Gastrocnemius medialis (tissue), 4 donors: ENCODE results near the gene EPHB2. TPM values are rescaled to one million over a fixed set of nuclear protein-coding genes. Genes with fewer than 3 reads are reported as not detected.

ENCODE experiments used
- ATAC-seq, 2 donors: fragments of 150-250 bp; one replicate each; pipeline ENCODE4 v1.9.1; 2016
- DNase-seq, 2 donors: peaks; one replicate each; pipeline ENCODE4 v3.0.0-alpha.2; 2019
- H3K27ac ChIP-seq, 4 donors: fragments of 200-600 bp; sonication (generic); 1 replicate in 1 of 4; 2 replicates in 3 of 4; pipeline ENCODE4 v1.5.1; 2016 to 2018; ENCODE audit warnings: mild to moderate bottlenecking in 2 of 4, moderate library complexity in 1 of 4
- H3K27me3 ChIP-seq, 3 donors: fragments of 200-600 bp; sonication (generic) in 2 of 3; 1 replicate in 1 of 3; 2 replicates in 2 of 3; pipeline versions ENCODE4 v1.5.1 to v1.6.0; 2016 to 2019; ENCODE audit warnings: mild to moderate bottlenecking in 1 of 3, moderate library complexity in 1 of 3
- H3K36me3 ChIP-seq, 2 donors: fragments of 200-600 bp; sonication (generic) in 1 of 2; one replicate each; pipeline ENCODE4 v1.5.1; 2017 to 2018
- H3K4me1 ChIP-seq, 2 donors: fragments of 200-600 bp; sonication (generic) in 1 of 2; one replicate each; pipeline ENCODE4 v1.5.1; 2016 to 2017; ENCODE audit warnings: mild to moderate bottlenecking in 2 of 2
- H3K4me3 ChIP-seq, 4 donors: fragments of 200-600 bp; sonication (generic) in 3 of 4; 1 replicate in 1 of 4; 2 replicates in 3 of 4; pipeline ENCODE4 v1.5.1; 2016 to 2019; ENCODE audit warnings: mild to moderate bottlenecking in 2 of 4
- H3K9me3 ChIP-seq, 3 donors: fragments of 200-600 bp; sonication (generic) in 2 of 3; 1 replicate in 1 of 3; 2 replicates in 2 of 3; pipeline ENCODE4 v1.5.1; 2016 to 2019
- POLR2A ChIP-seq, 2 donors: fragments of 450-650 bp; IDR thresholded peaks; one replicate each; pipeline ENCODE4 v1.6.1; 2017; ENCODE audit warnings: antibody characterized with exemption in 2 of 2, mild to moderate bottlenecking in 2 of 2, moderate library complexity in 2 of 2
- in situ Hi-C, 4 donors: fragments of 200-750 bp; cut with MboI; loops; one replicate each; pipeline versions ENCODE4 v1.15.0 to v1.8.0; 2017; ENCODE audit warnings: low sequenced_read_pairs in 4 of 4
- intact Hi-C: fragments of 100-400 bp; cut with DNase I; formaldehyde crosslinking; loops from one replicate; pipeline ENCODE4 v1.15.1; 2023; ENCODE audit warnings: low total_unique reads
- total RNA-seq, 4 donors: library from RNA; depleted of rRNA; stranded (reverse); fragments of >200 nt; gene quantifications; one replicate each; pipeline versions ENCODE4 v1.1.0 to v1.2.3, GENCODE V29; 2016
- TF ChIP-seq, protein P1 (sequence below), 5 experiments: fragments of 450-650 bp in 3 of 5; fragments of 200-600 bp in 2 of 5; sonication (generic) in 2 of 5; IDR thresholded peaks in 4 of 5; conservative IDR thresholded peaks in 1 of 5; 1 replicate in 4 of 5; 2 replicates in 1 of 5; pipeline ENCODE4 v1.5.1; 2016 to 2019; ENCODE audit warnings: antibody characterized with exemption in 5 of 5, mild to moderate bottlenecking in 3 of 5, moderate library complexity in 3 of 5

Gene EPHB2
- total RNA-seq, 4 donors from 2014 or later = 0.07 to 0.58 (median 0.24) TPM; not detected in 1

DNA sequence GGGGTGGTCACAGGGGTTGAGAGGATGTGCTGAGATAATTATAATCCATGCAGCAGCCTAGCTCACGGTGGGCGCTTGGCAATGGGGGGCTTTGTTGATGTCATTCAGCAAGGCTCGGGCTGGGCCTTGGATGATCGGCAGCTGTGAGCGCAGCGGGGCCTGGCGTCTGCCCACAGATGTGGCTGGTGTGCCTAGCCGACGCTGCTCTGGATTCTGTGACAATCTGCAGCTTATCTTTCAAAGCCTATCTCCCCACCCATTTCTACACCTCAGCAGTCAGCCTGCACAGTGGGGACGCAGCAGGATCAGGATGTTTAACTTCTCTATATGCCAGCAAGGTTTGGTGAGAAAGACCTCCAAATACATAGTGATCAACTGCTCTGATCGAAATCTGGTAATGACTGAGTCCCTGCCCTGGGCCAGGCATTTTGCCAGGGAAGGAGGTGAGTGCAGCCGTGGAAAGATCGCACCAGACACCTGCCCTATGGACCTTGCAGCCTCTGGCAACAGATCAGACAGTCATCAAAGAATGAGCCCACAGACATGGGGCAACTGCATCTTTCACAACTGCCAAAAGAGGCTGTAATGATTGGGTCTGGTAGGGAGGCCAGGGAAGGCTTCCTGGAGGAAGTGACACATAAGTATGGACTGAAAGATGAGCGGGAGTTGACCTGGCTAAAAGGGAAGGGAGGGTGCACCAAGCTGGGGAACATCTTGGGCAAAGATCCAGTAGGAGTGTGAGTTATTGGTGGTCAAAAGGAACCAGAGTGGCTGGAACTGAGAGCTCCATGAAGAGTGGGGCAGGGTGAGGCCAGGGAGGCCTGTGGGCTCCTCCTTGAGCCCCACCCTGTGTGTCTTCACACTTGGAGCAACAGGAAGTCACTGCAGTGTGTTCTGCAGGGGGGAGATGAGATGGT lies 35.3 kb downstream of the EPHB2 start:
- no peaks in the 10 kb centered on the region for H3K36me3 ChIP-seq
- ATAC-seq = no peak
- intact Hi-C loops = no loop called here
- DNase-seq = no peak
- no peaks in the 10 kb centered on the region for H3K4me1 ChIP-seq
- in situ Hi-C loops = no loop called here
- TF ChIP-seq, protein P1, sequence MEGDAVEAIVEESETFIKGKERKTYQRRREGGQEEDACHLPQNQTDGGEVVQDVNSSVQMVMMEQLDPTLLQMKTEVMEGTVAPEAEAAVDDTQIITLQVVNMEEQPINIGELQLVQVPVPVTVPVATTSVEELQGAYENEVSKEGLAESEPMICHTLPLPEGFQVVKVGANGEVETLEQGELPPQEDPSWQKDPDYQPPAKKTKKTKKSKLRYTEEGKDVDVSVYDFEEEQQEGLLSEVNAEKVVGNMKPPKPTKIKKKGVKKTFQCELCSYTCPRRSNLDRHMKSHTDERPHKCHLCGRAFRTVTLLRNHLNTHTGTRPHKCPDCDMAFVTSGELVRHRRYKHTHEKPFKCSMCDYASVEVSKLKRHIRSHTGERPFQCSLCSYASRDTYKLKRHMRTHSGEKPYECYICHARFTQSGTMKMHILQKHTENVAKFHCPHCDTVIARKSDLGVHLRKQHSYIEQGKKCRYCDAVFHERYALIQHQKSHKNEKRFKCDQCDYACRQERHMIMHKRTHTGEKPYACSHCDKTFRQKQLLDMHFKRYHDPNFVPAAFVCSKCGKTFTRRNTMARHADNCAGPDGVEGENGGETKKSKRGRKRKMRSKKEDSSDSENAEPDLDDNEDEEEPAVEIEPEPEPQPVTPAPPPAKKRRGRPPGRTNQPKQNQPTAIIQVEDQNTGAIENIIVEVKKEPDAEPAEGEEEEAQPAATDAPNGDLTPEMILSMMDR (IDR thresholded peaks at IDR 0.05 in 4 of 5, conservative IDR thresholded peaks at IDR 0.05 in 1 of 5) = no peak
- no peak for TF ChIP-seq POLR2A (IDR thresholded peaks at IDR 0.05)
- H3K9me3 ChIP-seq = no peaks in the 10 kb centered on the region
- no peak overlapping the region for H3K27ac ChIP-seq
- H3K4me3 ChIP-seq = no peak overlapping the region
- peaks cover 0 to 7% (median 0%) of the 10 kb centered on the region in 3 donors for H3K27me3 ChIP-seq

DNA sequence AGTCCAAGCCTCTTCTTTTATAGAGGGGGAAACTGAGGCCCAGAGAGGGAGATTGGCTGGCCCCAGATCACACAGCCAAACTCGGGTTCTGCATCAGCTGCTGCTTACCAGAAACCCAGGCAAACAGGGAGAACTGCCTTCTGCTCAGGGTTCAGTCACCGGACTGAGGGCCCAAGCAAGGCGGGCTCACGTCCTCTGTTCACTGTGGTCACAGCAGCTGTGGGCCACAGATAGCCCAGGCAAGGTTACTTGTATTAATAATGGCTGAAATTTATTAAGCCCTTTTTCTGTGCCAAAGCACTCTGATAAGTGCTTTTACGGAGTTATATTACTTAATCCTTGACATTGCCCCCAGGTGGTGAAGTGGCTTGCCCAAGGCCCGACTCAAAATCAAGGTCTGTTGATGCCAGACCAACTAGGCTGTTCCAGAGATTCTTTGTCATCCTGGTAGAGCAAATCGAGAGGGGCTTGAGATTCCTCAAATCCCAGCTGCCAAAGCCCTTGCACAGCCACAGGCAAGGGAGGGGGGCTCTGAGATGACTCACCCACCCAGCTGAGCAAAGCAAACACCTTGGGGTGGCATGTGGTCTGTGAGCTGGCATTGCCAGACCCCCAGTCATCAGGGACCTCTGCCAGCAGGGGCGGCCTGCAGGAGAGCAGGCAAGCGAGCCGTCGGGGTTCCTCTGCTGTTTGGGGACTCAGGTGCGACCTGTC lies 36.5 kb downstream of the EPHB2 start:
- no peaks in the 10 kb centered on the region for H3K4me1 ChIP-seq
- no peaks in the 10 kb centered on the region for H3K36me3 ChIP-seq
- no peaks in the 10 kb centered on the region for H3K9me3 ChIP-seq
- in situ Hi-C loops = no loop called here
- TF ChIP-seq POLR2A (IDR thresholded peaks at IDR 0.05) = no peak
- TF ChIP-seq, protein P1 (IDR thresholded peaks at IDR 0.05 in 4 of 5, conservative IDR thresholded peaks at IDR 0.05 in 1 of 5) = no peak
- no peak overlapping the region for H3K27ac ChIP-seq
- no peak overlapping the region for H3K4me3 ChIP-seq
- DNase-seq (no peak), ATAC-seq (no peak)
- intact Hi-C loops = no loop called here
- H3K27me3 ChIP-seq = no peaks in the 10 kb centered on the region

DNA sequence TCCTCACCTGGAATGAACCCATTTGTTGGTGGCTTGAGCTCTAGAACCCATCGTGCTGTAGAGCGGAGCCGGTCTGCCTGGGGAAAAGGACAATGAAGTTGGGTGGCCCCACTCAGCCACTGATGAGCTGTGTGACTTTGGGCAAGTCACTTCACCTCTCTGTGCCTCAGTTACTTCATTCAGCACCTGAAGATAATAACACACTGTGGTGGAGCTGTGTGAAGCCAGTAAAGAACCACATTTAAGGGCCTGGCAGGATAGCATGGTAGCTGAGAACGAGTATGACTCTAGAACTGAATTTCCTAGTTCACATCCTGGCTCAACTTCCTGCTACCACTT lies 37.1 kb downstream of the EPHB2 start:
- intact Hi-C loops = no loop called here
- Histone ChIP-seq H3K4me1 (no peaks in the 10 kb centered on the region), H3K36me3 (no peaks in the 10 kb centered on the region), H3K27ac (no peak overlapping the region), H3K27me3 (no peaks in the 10 kb centered on the region), H3K4me3 (no peak overlapping the region), H3K9me3 (no peaks in the 10 kb centered on the region)
- in situ Hi-C loops = no loop called here
- DNase-seq (no peak), ATAC-seq (no peak)
- no peak for TF ChIP-seq POLR2A (IDR thresholded peaks at IDR 0.05)
- TF ChIP-seq, protein P1 (IDR thresholded peaks at IDR 0.05 in 4 of 5, conservative IDR thresholded peaks at IDR 0.05 in 1 of 5) = no peak

DNA sequence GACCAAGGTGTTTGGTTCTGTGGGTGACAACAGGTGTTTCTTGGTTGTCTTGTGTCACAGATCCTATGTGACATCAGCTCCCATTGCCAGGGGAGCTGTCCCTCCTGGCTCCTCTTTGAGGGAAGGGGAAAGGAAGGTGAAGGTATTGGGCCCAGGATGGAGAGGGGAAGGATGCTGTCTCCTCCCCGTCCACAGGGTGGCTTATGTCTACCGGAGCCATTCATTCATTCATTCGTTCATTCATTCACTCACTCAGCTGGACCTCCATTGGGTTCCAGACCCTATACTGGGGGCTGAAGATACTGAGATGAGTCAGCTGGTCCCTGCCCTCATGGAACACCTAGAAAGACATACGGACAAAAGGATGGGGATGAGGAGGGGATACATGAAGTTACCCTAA lies 38.9 kb downstream of the EPHB2 start:
- intact Hi-C loops = no loop called here
- Histone ChIP-seq H3K36me3 (no peaks in the 10 kb centered on the region), H3K9me3 (no peaks in the 10 kb centered on the region), H3K4me1 (no peaks in the 10 kb centered on the region), H3K4me3 (no peak overlapping the region), H3K27ac (no peak overlapping the region), H3K27me3 (no peaks in the 10 kb centered on the region)
- no peak for DNase-seq
- TF ChIP-seq, protein P1 (IDR thresholded peaks at IDR 0.05 in 4 of 5, conservative IDR thresholded peaks at IDR 0.05 in 1 of 5) = no peak
- TF ChIP-seq POLR2A (IDR thresholded peaks at IDR 0.05) = no peak
- no peak for ATAC-seq
- in situ Hi-C loops = no loop called here
